ENCODE data around the gene RBM4B.

The RBM4B gene

GRCh38 chr11:66684635-66685034 lies 6.9 kb upstream of the RBM4B start:
- no peak for DNase-seq (ENCODE audit: extremely low spot score)
- CTCF ChIA-PET: no interaction called here
- POLR2A ChIA-PET: no interaction called here
- TF ChIP-seq CTCF (IDR thresholded peaks at IDR 0.05; ENCODE audit: control extremely low read depth, extremely low read depth, low read depth, missing control alignments): no peak

- no peak for DNase-seq (ENCODE audit: extremely low spot score)
- ChIA-PET POLR2A (no interaction called here), CTCF (interaction anchor here (1.9 kb wide), 1 partner anchor 150 kb away, joined by 4 read pairs; no protein-coding TSS in a partner anchor)
- TF ChIP-seq CTCF (IDR thresholded peaks at IDR 0.05; ENCODE audit: control extremely low read depth, extremely low read depth, low read depth, missing control alignments): no peak
These were observed 6.2 kb upstream of the RBM4B start for GRCh38 chr11:66683877-66684276.

GRCh38 chr11:66680966-66681645 lies 3.4 kb upstream of the RBM4B start:
- no peak for DNase-seq (ENCODE audit: extremely low spot score)
- no peak for TF ChIP-seq CTCF (IDR thresholded peaks at IDR 0.05; ENCODE audit: control extremely low read depth, extremely low read depth, low read depth, missing control alignments)
- CTCF ChIA-PET: interaction anchor here (1.2 to 4.8 kb wide), 6 partner anchors 13 to 272 kb away, joined by 3 to 103 read pairs (median 4); partner anchors contain the start of gene MRPL11
- POLR2A ChIA-PET: no interaction called here

- TF ChIP-seq CTCF (IDR thresholded peaks at IDR 0.05; ENCODE audit: control extremely low read depth, extremely low read depth, low read depth, missing control alignments): no peak
- DNase-seq (ENCODE audit: extremely low spot score): no peak
- ChIA-PET CTCF (interaction anchor here (0.6 to 4.8 kb wide), 31 partner anchors 9 to 291 kb away, joined by 3 to 103 read pairs (median 9); partner anchors contain the start of genes BBS1, CCDC87, CCS and CTSF), POLR2A (interaction anchor here (0.6 to 2.2 kb wide), 10 partner anchors 17 to 365 kb away, joined by 3 to 12 read pairs (median 4); partner anchors contain the start of genes CCDC87, RBM14, RBM4 and ZDHHC24)
These were observed 622 bp downstream of the RBM4B start for GRCh38 chr11:66676931-66677598.

GRCh38 chr11:66676282-66676919 lies 1.3 kb downstream of the RBM4B start:
- ChIA-PET CTCF (interaction anchor here (1.1 to 4.8 kb wide), 14 partner anchors 8 to 287 kb away, joined by 3 to 103 read pairs (median 11); partner anchors contain the start of genes CCDC87, CCS, CTSF and MRPL11), POLR2A (interaction anchor here (0.9 to 2.2 kb wide), 2 partner anchors 38 to 131 kb away, joined by 4 to 12 read pairs; partner anchors contain the start of genes RBM4 and ZDHHC24)
- DNase-seq (ENCODE audit: extremely low spot score): no peak
- no peak for TF ChIP-seq CTCF (IDR thresholded peaks at IDR 0.05; ENCODE audit: control extremely low read depth, extremely low read depth, low read depth, missing control alignments)

- POLR2A ChIA-PET: interaction anchor here (0.5 kb wide), 1 partner anchor 56 kb away, joined by 3 read pairs; no protein-coding TSS in a partner anchor
- no peak for TF ChIP-seq CTCF (IDR thresholded peaks at IDR 0.05; ENCODE audit: control extremely low read depth, extremely low read depth, low read depth, missing control alignments)
- CTCF ChIA-PET: interaction anchor here (0.7 to 1.7 kb wide), 5 partner anchors 14 to 261 kb away, joined by 3 to 4 read pairs (median 3); partner anchors contain the start of genes BBS1 and ZDHHC24
- no peak for DNase-seq (ENCODE audit: extremely low spot score)
These were observed 2.6 kb downstream of the RBM4B start for GRCh38 chr11:66674964-66675602.

All from GM10248 (cell line).